GM12801 (cell line): ENCODE results near the gene FBN2.

Source experiments
- CTCF ChIP-seq: IDR thresholded peaks from one replicate; pipeline ENCODE4 v1.5.1; 2011; ENCODE audit warnings: control low read depth; ENCODE audit not compliant: insufficient read length; ENCODE audit errors: extremely low read depth

The FBN2 gene

GRCh38 chr5:128435861-128436260 lies 102.2 kb downstream of the FBN2 start:
- TF ChIP-seq CTCF: no peak

GRCh38 chr5:128434993-128435392 lies 103.1 kb downstream of the FBN2 start:
- no peak for TF ChIP-seq CTCF

GRCh38 chr5:128432913-128433440 lies 105.1 kb downstream of the FBN2 start:
- no peak for TF ChIP-seq CTCF

- TF ChIP-seq CTCF: no peak
Measured at GRCh38 chr5:128427921-128428320, 110.1 kb downstream of the FBN2 start.

- no peak for TF ChIP-seq CTCF
Measured at GRCh38 chr5:128426090-128426534, 111.9 kb downstream of the FBN2 start.

- no peak for TF ChIP-seq CTCF
Measured at GRCh38 chr5:128424646-128425045, 113.4 kb downstream of the FBN2 start.

- no peak for TF ChIP-seq CTCF
Measured at GRCh38 chr5:128422612-128423011, 115.4 kb downstream of the FBN2 start.
